WTC11 (cell line): Measurements from ENCODE around the gene FKBP11. TPM values are rescaled to one million over a fixed set of nuclear protein-coding genes. Genes with fewer than 3 reads are reported as not detected.
A peak's percentile ranks its signal among the peaks of the same experiment; 100 is the strongest.

ENCODE experiments used
- ATAC-seq: fragments of 200-7000 bp; cut with Tn5 transposase; 2 replicates; pipeline ENCODE4 v1.10.0; 2021; ENCODE audit warnings: mild to moderate bottlenecking, moderate library complexity
- CTCF ChIA-PET: fragments of 300-600 bp; sonication (Branson Sonifier 250); formaldehyde crosslinking; loops from one replicate; lab custom pipeline; 2021; ENCODE audit warnings: antibody characterized with exemption; lab: Charles Lee
- POLR2A ChIA-PET: fragments of 350-600 bp; sonication (Branson Sonifier 250); formaldehyde crosslinking; loops from one replicate; lab custom pipeline; 2021; ENCODE audit warnings: antibody characterized with exemption; lab: Charles Lee
- DNase-seq: peaks from one replicate; pipeline ENCODE4 v3.0.0; 2021; ENCODE audit warnings: low spot score
- H3K27ac Mint-ChIP-seq: 2 replicates; pipeline ENCODE4 v1.8.0; 2021; ENCODE audit warnings: mixed read lengths
- H3K27me3 Mint-ChIP-seq: 2 replicates; pipeline ENCODE4 v1.8.0; 2021; ENCODE audit warnings: low read depth, mild to moderate bottlenecking, moderate library complexity, mixed read lengths
- H3K36me3 Mint-ChIP-seq: 2 replicates; pipeline ENCODE4 v1.8.0; 2021; ENCODE audit warnings: mixed read lengths
- H3K4me1 Mint-ChIP-seq: 2 replicates; pipeline ENCODE4 v1.8.0; 2022; ENCODE audit warnings: mixed read lengths
- H3K4me3 Mint-ChIP-seq: 2 replicates; pipeline ENCODE4 v1.8.0; 2021; ENCODE audit warnings: mild to moderate bottlenecking, moderate library complexity, mixed read lengths
- H3K9me3 Mint-ChIP-seq: 2 replicates; pipeline ENCODE4 v1.8.0; 2021; ENCODE audit warnings: mixed read lengths
- CBFB ChIP-seq: sonication (generic); formaldehyde crosslinking; IDR thresholded peaks from 2 replicates; pipeline ENCODE4 v1.8.1; 2022; ENCODE audit warnings: mild to moderate bottlenecking, low read depth, missing genetic modification reagents
- CREM ChIP-seq: sonication (generic); formaldehyde crosslinking; IDR thresholded peaks from 2 replicates; pipeline ENCODE4 v1.8.1; 2022; ENCODE audit warnings: mild to moderate bottlenecking, missing genetic modification reagents, moderate library complexity
- ESRRA ChIP-seq: sonication (generic); formaldehyde crosslinking; IDR thresholded peaks from 2 replicates; pipeline ENCODE4 v1.8.1; 2022; ENCODE audit warnings: mild to moderate bottlenecking, missing genetic modification reagents, borderline replicate concordance
- FOXP1 ChIP-seq: sonication (generic); formaldehyde crosslinking; IDR thresholded peaks from 2 replicates; pipeline ENCODE4 v1.8.0; 2022; ENCODE audit warnings: missing genetic modification reagents, mild to moderate bottlenecking, moderate library complexity, borderline replicate concordance
- GABPB1 ChIP-seq: sonication (generic); formaldehyde crosslinking; IDR thresholded peaks from 2 replicates; pipeline ENCODE4 v1.8.1; 2023; ENCODE audit warnings: mild to moderate bottlenecking, missing genetic modification reagents
- KAT7 ChIP-seq: sonication (generic); formaldehyde crosslinking; IDR thresholded peaks from 2 replicates; pipeline ENCODE4 v1.8.1; 2023; ENCODE audit warnings: missing genetic modification reagents, mild to moderate bottlenecking, borderline replicate concordance
- NFATC4 ChIP-seq: fragments of 250-450 bp; sonication (Bioruptor Pico); IDR thresholded peaks from 2 replicates; pipeline ENCODE4 v1.9.0; 2021; ENCODE audit warnings: mild to moderate bottlenecking
- SMAD3 ChIP-seq: sonication (generic); formaldehyde crosslinking; IDR thresholded peaks from 2 replicates; pipeline ENCODE4 v1.8.0; 2022; ENCODE audit warnings: missing genetic modification reagents, mild to moderate bottlenecking, borderline replicate concordance
- SP1 ChIP-seq: sonication (generic); formaldehyde crosslinking; conservative IDR thresholded peaks from 2 replicates; pipeline ENCODE4 v1.8.1; 2022; ENCODE audit warnings: missing genetic modification reagents
- TEAD1 ChIP-seq: sonication (generic); formaldehyde crosslinking; IDR thresholded peaks from 2 replicates; pipeline ENCODE4 v1.8.0; 2022; ENCODE audit warnings: mild to moderate bottlenecking, missing genetic modification reagents
- TP53 ChIP-seq: sonication (generic); formaldehyde crosslinking; IDR thresholded peaks from 2 replicates; pipeline ENCODE4 v1.8.1; 2023; ENCODE audit warnings: mild to moderate bottlenecking, missing genetic modification reagents
- USF2 ChIP-seq: sonication (generic); formaldehyde crosslinking; IDR thresholded peaks from 2 replicates; pipeline ENCODE4 v1.8.1; 2023; ENCODE audit warnings: mild to moderate bottlenecking, missing genetic modification reagents, moderate library complexity
- ZBTB21 ChIP-seq: sonication (generic); formaldehyde crosslinking; IDR thresholded peaks from 2 replicates; pipeline ENCODE4 v1.8.1; 2023; ENCODE audit warnings: mild to moderate bottlenecking, missing genetic modification reagents, borderline replicate concordance
- ZNF232 ChIP-seq: sonication (generic); formaldehyde crosslinking; IDR thresholded peaks from 2 replicates; pipeline ENCODE4 v1.8.0; 2022; ENCODE audit warnings: mild to moderate bottlenecking, missing genetic modification reagents
- ZNF317 ChIP-seq: sonication (generic); formaldehyde crosslinking; IDR thresholded peaks from 2 replicates; pipeline ENCODE4 v1.8.1; 2023; ENCODE audit warnings: low read depth, mild to moderate bottlenecking, moderate library complexity, missing genetic modification reagents, borderline replicate concordance
- ZSCAN18 ChIP-seq: fragments of 250-450 bp; sonication (Bioruptor Pico); IDR thresholded peaks from 2 replicates; pipeline ENCODE4 v2.1.2; 2022; ENCODE audit warnings: mild to moderate bottlenecking, moderate library complexity
- total RNA-seq: library from RNA; stranded (reverse); gene quantifications from 3 replicates; pipeline ENCODE4 v1.2.3, GENCODE V29; 2021
- TF ChIP-seq, protein P1 (sequence below): sonication (generic); formaldehyde crosslinking; IDR thresholded peaks from 2 replicates; pipeline ENCODE4 v1.8.0; 2023; ENCODE audit warnings: mild to moderate bottlenecking, missing genetic modification reagents
- TF ChIP-seq, protein P2 (sequence below): sonication (generic); formaldehyde crosslinking; IDR thresholded peaks from 2 replicates; pipeline ENCODE4 v1.8.0; 2022; ENCODE audit warnings: mild to moderate bottlenecking, missing genetic modification reagents
- TF ChIP-seq, protein P3 (sequence below): sonication (generic); formaldehyde crosslinking; IDR thresholded peaks from 2 replicates; pipeline ENCODE4 v1.8.1; 2023; ENCODE audit warnings: mild to moderate bottlenecking, moderate library complexity, missing genetic modification reagents
- TF ChIP-seq, protein P4 (sequence below): sonication (generic); formaldehyde crosslinking; IDR thresholded peaks from 2 replicates; pipeline ENCODE4 v1.8.1; 2022; ENCODE audit warnings: mild to moderate bottlenecking, missing genetic modification reagents, moderate library complexity, borderline replicate concordance
- TF ChIP-seq, protein P5 (sequence below): sonication (generic); formaldehyde crosslinking; IDR thresholded peaks from 2 replicates; pipeline ENCODE4 v1.8.1; 2022; ENCODE audit warnings: mild to moderate bottlenecking, moderate library complexity, missing genetic modification reagents

The FKBP11 gene
- total RNA-seq, 1 experiment from 2014 or later, result 64.5 TPM

- DNase-seq, result no peak
- Mint-ChIP-seq H3K36me3 (peaks cover 11% of the 10 kb centered on the region), H3K4me3 (peak overlapping the region; percentile 95), H3K4me1 (peaks cover 31% of the 10 kb centered on the region)
- CTCF ChIA-PET, result interaction anchor here (0.7 to 3.6 kb wide), 17 partner anchors 8 to 205 kb away, joined by 3 to 38 read pairs (median 10); partner anchors contain the start of genes WNT1 and WNT10B
- TF ChIP-seq FOXP1 (no peak), SP1 (no peak)
- TF ChIP-seq, all 79 proteins: peak for 0
- ATAC-seq, result no peak
- Mint-ChIP-seq H3K9me3 (no peaks in the 10 kb centered on the region), H3K27me3 (peaks cover 7% of the 10 kb centered on the region; the same call in 1 of the 2 replicates), H3K27ac (peak overlapping the region; percentile 80)
- POLR2A ChIA-PET, result interaction anchor here (0.6 to 1.8 kb wide), 8 partner anchors 10 to 384 kb away, joined by 3 to 10 read pairs (median 5); partner anchors contain the start of genes DDX23 and FKBP11
Observed at GRCh38 chr12:48958049-48958388, 32.7 kb upstream of the FKBP11 start.

GRCh38 chr12:48957141-48958048, 32.1 kb upstream of the FKBP11 start, which contains the start of gene ARF3:
Gene ARF3 (minus strand): TSS chr12:48957487. CDS start chr12:48941095, 16,392 bp downstream.
- TF ChIP-seq TEAD1, result peak; percentile 75
- TF ChIP-seq, protein P1, sequence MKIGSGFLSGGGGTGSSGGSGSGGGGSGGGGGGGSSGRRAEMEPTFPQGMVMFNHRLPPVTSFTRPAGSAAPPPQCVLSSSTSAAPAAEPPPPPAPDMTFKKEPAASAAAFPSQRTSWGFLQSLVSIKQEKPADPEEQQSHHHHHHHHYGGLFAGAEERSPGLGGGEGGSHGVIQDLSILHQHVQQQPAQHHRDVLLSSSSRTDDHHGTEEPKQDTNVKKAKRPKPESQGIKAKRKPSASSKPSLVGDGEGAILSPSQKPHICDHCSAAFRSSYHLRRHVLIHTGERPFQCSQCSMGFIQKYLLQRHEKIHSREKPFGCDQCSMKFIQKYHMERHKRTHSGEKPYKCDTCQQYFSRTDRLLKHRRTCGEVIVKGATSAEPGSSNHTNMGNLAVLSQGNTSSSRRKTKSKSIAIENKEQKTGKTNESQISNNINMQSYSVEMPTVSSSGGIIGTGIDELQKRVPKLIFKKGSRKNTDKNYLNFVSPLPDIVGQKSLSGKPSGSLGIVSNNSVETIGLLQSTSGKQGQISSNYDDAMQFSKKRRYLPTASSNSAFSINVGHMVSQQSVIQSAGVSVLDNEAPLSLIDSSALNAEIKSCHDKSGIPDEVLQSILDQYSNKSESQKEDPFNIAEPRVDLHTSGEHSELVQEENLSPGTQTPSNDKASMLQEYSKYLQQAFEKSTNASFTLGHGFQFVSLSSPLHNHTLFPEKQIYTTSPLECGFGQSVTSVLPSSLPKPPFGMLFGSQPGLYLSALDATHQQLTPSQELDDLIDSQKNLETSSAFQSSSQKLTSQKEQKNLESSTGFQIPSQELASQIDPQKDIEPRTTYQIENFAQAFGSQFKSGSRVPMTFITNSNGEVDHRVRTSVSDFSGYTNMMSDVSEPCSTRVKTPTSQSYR (CRISPR knock-in tag), result peak; percentile 83
- TF ChIP-seq GABPB1 (CRISPR knock-in tag), result peak; percentile 39; the same call in 1 of the 2 replicates
- peak; percentile 27; the same call in 1 of the 2 replicates for TF ChIP-seq USF2 (CRISPR knock-in tag)
- peak; percentile 35; the same call in 1 of the 2 replicates for TF ChIP-seq ZBTB21 (CRISPR knock-in tag)
- TF ChIP-seq, protein P2, sequence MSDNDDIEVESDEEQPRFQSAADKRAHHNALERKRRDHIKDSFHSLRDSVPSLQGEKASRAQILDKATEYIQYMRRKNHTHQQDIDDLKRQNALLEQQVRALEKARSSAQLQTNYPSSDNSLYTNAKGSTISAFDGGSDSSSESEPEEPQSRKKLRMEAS (CRISPR knock-in tag), result peak; percentile 68
- TF ChIP-seq, protein P3, sequence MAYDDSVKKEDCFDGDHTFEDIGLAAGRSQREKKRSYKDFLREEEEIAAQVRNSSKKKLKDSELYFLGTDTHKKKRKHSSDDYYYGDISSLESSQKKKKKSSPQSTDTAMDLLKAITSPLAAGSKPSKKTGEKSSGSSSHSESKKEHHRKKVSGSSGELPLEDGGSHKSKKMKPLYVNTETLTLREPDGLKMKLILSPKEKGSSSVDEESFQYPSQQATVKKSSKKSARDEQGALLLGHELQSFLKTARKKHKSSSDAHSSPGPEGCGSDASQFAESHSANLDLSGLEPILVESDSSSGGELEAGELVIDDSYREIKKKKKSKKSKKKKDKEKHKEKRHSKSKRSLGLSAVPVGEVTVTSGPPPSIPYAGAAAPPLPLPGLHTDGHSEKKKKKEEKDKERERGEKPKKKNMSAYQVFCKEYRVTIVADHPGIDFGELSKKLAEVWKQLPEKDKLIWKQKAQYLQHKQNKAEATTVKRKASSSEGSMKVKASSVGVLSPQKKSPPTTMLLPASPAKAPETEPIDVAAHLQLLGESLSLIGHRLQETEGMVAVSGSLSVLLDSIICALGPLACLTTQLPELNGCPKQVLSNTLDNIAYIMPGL (CRISPR knock-in tag), result peak; percentile 95
- TF ChIP-seq KAT7 (CRISPR knock-in tag), result 0 out of 2 replicates have a peak, but pooled peaks have one; percentile 45
- TF ChIP-seq, protein P4, sequence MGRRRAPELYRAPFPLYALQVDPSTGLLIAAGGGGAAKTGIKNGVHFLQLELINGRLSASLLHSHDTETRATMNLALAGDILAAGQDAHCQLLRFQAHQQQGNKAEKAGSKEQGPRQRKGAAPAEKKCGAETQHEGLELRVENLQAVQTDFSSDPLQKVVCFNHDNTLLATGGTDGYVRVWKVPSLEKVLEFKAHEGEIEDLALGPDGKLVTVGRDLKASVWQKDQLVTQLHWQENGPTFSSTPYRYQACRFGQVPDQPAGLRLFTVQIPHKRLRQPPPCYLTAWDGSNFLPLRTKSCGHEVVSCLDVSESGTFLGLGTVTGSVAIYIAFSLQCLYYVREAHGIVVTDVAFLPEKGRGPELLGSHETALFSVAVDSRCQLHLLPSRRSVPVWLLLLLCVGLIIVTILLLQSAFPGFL (CRISPR knock-in tag), result no peak
- peak; percentile 77; the same call in 1 of the 2 replicates for TF ChIP-seq ZNF232 (CRISPR knock-in tag)
- 0 out of 2 replicates have a peak, but pooled peaks have one; percentile 49 for TF ChIP-seq CBFB (CRISPR knock-in tag)
- TF ChIP-seq, protein P5, sequence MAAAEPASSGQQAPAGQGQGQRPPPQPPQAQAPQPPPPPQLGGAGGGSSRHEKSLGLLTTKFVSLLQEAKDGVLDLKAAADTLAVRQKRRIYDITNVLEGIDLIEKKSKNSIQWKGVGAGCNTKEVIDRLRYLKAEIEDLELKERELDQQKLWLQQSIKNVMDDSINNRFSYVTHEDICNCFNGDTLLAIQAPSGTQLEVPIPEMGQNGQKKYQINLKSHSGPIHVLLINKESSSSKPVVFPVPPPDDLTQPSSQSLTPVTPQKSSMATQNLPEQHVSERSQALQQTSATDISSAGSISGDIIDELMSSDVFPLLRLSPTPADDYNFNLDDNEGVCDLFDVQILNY (CRISPR knock-in tag), result peak; percentile 35; the same call in 1 of the 2 replicates
- peak; percentile 57; the same call in 1 of the 2 replicates for TF ChIP-seq TP53
- TF ChIP-seq SMAD3, result peak; percentile 15; the same call in 1 of the 2 replicates
- TF ChIP-seq NFATC4 (CRISPR knock-in tag), result no peak
- TF ChIP-seq ESRRA (CRISPR knock-in tag), result no peak
- 0 out of 2 replicates have a peak, but pooled peaks have one; percentile 39 for TF ChIP-seq ZNF317
- TF ChIP-seq CREM (CRISPR knock-in tag), result 0 out of 2 replicates have a peak, but pooled peaks have one; percentile 19
- TF ChIP-seq SP1, result peak; percentile 77
- TF ChIP-seq FOXP1, result peak; percentile 40; the same call in 1 of the 2 replicates
- no peak for TF ChIP-seq ZSCAN18 (CRISPR knock-in tag)
- TF ChIP-seq, all 79 proteins: peak for 17
- ATAC-seq (peak; percentile 89), DNase-seq (peak; percentile 98)
- Mint-ChIP-seq H3K36me3 (peaks cover 17% of the 10 kb centered on the region), H3K4me1 (peaks cover 31% of the 10 kb centered on the region), H3K4me3 (peak within 1 kb of the TSS; percentile 95), H3K9me3 (no peaks in the 10 kb centered on the region), H3K27me3 (peaks cover 7% of the 10 kb centered on the region; the same call in 1 of the 2 replicates), H3K27ac (peak within 1 kb of the TSS; percentile 97)
- ChIA-PET POLR2A (interaction anchor here (0.6 to 2.2 kb wide), 13 partner anchors 9 to 385 kb away, joined by 3 to 10 read pairs (median 5); partner anchors contain the start of genes DDX23, FKBP11, RND1 and WNT10B), CTCF (interaction anchor here (0.7 to 3.6 kb wide), 21 partner anchors 9 to 204 kb away, joined by 3 to 38 read pairs (median 9); partner anchors contain the start of genes FKBP11, RND1, WNT1 and WNT10B)
